Neutrophil (primary cell): ENCODE results near the gene LTBP1.
A peak's percentile ranks its signal among the peaks of the same experiment; 100 is the strongest.

Source experiments
- H3K27ac ChIP-seq: fragments of 200-600 bp; sonication (generic); 2 replicates; pipeline ENCODE4 v1.5.1; 2016; ENCODE audit warnings: mild to moderate bottlenecking, moderate library complexity
- H3K27me3 ChIP-seq: fragments of 200-600 bp; sonication (generic); 2 replicates; pipeline ENCODE4 v1.6.0; 2016; ENCODE audit warnings: mild to moderate bottlenecking
- H3K36me3 ChIP-seq: fragments of 200-600 bp; sonication (generic); 2 replicates; pipeline ENCODE4 v1.5.1; 2017
- H3K4me1 ChIP-seq, 2 experiments: fragments of 200-600 bp in 1 of 2; sonication (generic) in 1 of 2; 1 replicate in 1 of 2; 2 replicates in 1 of 2; pipeline versions ENCODE4 v1.5.1 to v1.6.1; 2013 to 2016; ENCODE audit warnings: low read depth in 1 of 2, low read length in 1 of 2, mild to moderate bottlenecking in 1 of 2, moderate library complexity in 1 of 2; ENCODE audit not compliant: control insufficient read depth in 1 of 2, insufficient read depth in 1 of 2
- H3K4me3 ChIP-seq, 2 experiments: fragments of 200-600 bp in 1 of 2; sonication (generic) in 1 of 2; 1 replicate in 1 of 2; 2 replicates in 1 of 2; pipeline ENCODE4 v1.5.1; 2013 to 2016; ENCODE audit warnings: low read depth in 1 of 2, low read length in 1 of 2, mild to moderate bottlenecking in 1 of 2, moderate library complexity in 1 of 2
- H3K9me3 ChIP-seq: fragments of 200-600 bp; sonication (generic); 2 replicates; pipeline ENCODE4 v1.5.1; 2016
- TF ChIP-seq, protein P1 (sequence below): fragments of 200-600 bp; sonication (generic); IDR thresholded peaks from 2 replicates; pipeline ENCODE4 v1.5.1; 2016; ENCODE audit warnings: antibody characterized with exemption

The LTBP1 gene, protein sequence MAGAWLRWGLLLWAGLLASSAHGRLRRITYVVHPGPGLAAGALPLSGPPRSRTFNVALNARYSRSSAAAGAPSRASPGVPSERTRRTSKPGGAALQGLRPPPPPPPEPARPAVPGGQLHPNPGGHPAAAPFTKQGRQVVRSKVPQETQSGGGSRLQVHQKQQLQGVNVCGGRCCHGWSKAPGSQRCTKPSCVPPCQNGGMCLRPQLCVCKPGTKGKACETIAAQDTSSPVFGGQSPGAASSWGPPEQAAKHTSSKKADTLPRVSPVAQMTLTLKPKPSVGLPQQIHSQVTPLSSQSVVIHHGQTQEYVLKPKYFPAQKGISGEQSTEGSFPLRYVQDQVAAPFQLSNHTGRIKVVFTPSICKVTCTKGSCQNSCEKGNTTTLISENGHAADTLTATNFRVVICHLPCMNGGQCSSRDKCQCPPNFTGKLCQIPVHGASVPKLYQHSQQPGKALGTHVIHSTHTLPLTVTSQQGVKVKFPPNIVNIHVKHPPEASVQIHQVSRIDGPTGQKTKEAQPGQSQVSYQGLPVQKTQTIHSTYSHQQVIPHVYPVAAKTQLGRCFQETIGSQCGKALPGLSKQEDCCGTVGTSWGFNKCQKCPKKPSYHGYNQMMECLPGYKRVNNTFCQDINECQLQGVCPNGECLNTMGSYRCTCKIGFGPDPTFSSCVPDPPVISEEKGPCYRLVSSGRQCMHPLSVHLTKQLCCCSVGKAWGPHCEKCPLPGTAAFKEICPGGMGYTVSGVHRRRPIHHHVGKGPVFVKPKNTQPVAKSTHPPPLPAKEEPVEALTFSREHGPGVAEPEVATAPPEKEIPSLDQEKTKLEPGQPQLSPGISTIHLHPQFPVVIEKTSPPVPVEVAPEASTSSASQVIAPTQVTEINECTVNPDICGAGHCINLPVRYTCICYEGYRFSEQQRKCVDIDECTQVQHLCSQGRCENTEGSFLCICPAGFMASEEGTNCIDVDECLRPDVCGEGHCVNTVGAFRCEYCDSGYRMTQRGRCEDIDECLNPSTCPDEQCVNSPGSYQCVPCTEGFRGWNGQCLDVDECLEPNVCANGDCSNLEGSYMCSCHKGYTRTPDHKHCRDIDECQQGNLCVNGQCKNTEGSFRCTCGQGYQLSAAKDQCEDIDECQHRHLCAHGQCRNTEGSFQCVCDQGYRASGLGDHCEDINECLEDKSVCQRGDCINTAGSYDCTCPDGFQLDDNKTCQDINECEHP (N-terminal part only)

DNA sequence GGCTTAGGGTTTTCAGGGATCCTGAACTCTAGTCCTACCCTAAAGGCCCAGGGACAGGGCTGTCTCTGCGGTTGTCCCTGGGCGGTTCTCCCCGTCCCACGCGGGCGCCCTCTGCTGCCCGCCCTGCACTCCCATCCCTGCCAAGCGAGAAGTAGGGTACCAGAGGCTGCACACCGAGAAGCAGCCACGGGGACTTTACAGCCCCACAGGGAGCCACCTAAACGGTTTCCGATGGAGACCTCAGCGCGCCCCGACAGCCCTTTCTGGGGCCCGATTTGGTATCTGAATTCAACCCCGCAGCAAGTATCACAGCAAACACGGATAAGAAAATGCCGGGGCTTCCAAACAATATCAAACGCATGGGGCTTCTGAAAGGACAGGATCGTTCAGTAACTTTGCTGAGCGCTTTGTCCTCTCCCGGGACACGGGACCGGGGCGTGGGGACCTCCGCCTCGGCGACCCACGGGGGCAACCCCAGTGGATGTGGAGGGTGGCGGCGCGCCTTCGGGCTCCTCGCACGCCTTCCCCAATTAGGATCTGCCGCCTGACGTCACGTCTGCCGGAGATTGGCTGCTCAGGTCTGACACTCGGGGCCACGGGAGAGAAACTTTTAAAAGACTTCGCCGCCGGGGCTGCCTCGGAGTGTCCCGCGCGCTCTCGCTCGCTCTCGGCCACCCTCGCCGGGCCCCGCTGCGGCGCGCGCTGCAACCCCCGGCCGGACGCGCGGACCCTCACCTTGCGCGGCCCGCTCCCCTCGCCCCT lies at the start of gene LTBP1:
LTBP1 (plus strand) TSS at position 640 of the 762 bp plus-strand sequence. CDS start 372 bp downstream, outside the sequence.
- Histone ChIP-seq H3K36me3 (no peaks in the 10 kb centered on the region), H3K27ac (no peak within 1 kb of the TSS), H3K4me3 (peak within 1 kb of the TSS; percentile 64 to 69), H3K4me1 (peaks cover 6 to 11% of the 10 kb centered on the region in 2 experiments), H3K9me3 (no peaks in the 10 kb centered on the region), H3K27me3 (peaks cover 79% of the 10 kb centered on the region)
- TF ChIP-seq, protein P1, sequence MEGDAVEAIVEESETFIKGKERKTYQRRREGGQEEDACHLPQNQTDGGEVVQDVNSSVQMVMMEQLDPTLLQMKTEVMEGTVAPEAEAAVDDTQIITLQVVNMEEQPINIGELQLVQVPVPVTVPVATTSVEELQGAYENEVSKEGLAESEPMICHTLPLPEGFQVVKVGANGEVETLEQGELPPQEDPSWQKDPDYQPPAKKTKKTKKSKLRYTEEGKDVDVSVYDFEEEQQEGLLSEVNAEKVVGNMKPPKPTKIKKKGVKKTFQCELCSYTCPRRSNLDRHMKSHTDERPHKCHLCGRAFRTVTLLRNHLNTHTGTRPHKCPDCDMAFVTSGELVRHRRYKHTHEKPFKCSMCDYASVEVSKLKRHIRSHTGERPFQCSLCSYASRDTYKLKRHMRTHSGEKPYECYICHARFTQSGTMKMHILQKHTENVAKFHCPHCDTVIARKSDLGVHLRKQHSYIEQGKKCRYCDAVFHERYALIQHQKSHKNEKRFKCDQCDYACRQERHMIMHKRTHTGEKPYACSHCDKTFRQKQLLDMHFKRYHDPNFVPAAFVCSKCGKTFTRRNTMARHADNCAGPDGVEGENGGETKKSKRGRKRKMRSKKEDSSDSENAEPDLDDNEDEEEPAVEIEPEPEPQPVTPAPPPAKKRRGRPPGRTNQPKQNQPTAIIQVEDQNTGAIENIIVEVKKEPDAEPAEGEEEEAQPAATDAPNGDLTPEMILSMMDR = peak; percentile 10

DNA sequence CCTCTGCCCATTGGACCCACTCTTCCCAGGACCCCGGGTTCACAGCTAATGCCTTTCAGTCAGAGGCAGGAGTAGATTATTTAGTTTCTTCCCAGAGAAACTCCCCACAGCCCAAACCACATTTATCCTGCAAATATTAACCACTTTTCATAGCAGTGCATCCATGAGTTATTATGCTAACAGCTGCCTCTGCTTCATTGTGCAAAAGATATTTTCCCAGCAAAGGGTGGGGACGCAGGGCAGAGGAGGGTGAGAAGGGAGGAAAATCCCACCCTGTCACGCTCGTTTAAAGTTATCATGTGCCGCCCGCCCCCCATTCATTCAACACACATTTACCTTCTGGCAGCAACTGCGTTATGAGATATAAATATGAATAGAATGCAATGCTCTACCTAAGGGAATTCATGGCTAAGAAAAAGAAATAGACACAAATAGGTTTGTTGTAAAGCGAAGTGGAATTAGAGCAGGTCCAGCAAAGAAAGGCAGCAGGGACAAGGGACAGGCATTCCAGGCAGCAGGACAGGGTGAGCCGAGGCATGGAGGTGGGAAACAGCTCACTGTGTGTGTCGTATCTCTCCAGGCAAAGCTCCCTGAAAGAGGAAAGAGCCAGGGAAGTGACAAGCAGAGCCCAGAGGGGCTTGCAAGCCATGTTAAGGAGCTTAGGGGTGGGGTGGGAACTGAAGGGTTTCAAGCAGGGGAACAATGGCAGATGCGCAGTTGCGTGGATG lies 46.3 kb upstream of the LTBP1 start:
- H3K9me3 ChIP-seq = no peaks in the 10 kb centered on the region

DNA sequence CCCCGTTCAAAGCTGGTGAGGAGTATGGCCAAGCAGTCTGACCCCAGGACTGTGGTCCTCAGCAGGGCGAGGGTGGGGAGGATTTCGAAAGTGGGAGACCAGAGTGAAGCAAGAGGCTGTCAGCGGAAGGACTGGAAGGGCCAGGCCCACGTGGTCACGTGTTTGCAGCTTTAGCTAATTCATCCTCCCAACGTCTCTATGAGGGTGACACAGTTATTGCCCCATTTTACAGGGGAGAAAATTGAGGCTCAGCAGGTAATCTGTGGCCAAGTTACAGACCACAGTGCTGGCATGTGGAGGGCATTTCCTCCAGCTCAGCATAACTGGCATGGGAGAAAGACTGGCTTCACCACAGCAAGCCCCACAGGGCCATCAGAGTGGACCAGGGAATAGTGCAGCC lies 45.4 kb upstream of the LTBP1 start:
- no peak overlapping the region for H3K27ac ChIP-seq
- H3K9me3 ChIP-seq = no peaks in the 10 kb centered on the region
- H3K4me1 ChIP-seq = no peaks in the 10 kb centered on the region
- no peaks in the 10 kb centered on the region for H3K27me3 ChIP-seq
- H3K36me3 ChIP-seq = no peaks in the 10 kb centered on the region
- TF ChIP-seq, protein P1 = no peak
- no peak overlapping the region for H3K4me3 ChIP-seq

More for the DNA sequence above, 46.3 kb upstream of the LTBP1 start:
- no peaks in the 10 kb centered on the region for H3K36me3 ChIP-seq
- H3K27me3 ChIP-seq = no peaks in the 10 kb centered on the region
- TF ChIP-seq, protein P1 = no peak
- H3K4me1 ChIP-seq = no peaks in the 10 kb centered on the region
- no peak overlapping the region for H3K4me3 ChIP-seq
- no peak overlapping the region for H3K27ac ChIP-seq

DNA sequence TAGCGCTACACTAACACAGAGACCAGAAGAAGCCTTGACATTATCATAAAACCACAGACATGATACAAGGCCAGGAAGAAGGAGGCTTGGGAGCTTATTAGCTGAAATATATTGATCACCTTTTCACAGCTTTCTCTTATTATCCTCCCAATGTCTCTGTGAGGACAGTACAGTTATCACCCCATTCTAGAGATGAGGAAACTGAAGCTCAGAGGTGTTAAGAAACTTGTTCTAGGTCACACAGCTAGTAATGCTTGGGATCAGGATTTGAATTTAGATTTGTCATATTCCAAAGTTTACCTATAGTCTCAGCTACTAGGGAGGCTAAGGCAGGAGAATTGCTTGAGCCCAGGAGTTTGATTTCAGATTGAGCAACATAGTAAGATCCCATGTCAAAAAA lies 44.6 kb upstream of the LTBP1 start:
- Histone ChIP-seq H3K36me3 (no peaks in the 10 kb centered on the region), H3K9me3 (no peaks in the 10 kb centered on the region), H3K27ac (no peak overlapping the region), H3K4me3 (no peak overlapping the region), H3K27me3 (no peaks in the 10 kb centered on the region), H3K4me1 (no peaks in the 10 kb centered on the region)
- TF ChIP-seq, protein P1 = no peak
